ENCODE data around the gene PPP6R2.

Gene PPP6R2

DNA sequence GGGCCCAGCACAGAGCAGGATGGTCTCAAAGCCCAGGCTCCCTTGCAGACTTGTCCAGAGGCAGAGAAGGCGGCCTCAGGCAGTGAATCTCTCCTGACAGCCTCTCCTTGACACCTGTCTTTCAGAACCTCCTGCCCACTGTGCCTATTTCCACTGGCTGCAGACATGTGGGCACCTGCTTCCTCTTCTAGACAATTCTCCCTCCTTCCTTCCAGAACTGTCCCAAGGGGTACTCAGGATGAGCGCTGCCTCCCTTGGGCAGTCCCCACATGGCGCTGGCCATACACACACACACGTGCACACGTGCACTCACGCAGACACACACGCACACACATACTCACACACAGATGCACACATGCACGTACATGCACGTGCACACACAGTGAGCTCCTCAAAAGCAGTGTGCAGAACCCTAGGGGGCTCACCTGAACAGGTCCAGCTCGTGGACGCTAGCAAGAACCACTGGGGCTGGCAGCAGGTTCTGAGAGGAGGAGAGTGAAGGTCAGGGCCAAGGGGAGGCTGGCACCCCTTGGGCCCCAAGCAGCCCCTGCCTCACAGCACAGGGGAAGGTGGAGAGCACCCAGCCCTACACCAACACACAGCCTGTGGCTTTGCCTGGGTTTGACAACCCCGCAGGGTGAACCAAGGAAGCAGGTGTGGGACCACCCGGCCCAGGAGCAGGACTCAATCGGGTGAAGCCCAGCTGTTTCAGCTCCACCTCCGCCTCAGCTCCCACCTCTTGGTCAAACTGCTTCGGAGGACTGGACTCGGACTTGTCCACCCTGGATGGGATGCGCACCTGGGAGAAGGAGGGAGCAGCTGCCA is 27.6 kb upstream of the PPP6R2 start:
- no CpG with 5 or more reads among the region's 18 CpGs for WGBS (ENCODE audit: extremely low coverage, insufficient coverage, low lambda C conversion rate)
- DNase-seq, result no peak
- no peak overlapping the region for H3K4me2 ChIP-seq (ENCODE audit: low read length)

GRCh38 chr22:50316114-50317065 is 26.7 kb upstream of the PPP6R2 start:
- Histone ChIP-seq H4K8ac (ENCODE audit: low read depth, low read length) (no peak overlapping the region), H3K36me3 (ENCODE audit: control insufficient read depth, insufficient read depth, low read length) (no peaks in the 10 kb centered on the region), H2BK120ac (ENCODE audit: low read depth, low read length) (no peak overlapping the region), H3K79me2 (ENCODE audit: control insufficient read depth, insufficient read depth, low read length) (no peaks in the 10 kb centered on the region), H3K4me2 (ENCODE audit: low read length) (no peak overlapping the region), H3K23ac (ENCODE audit: low read length) (no peak overlapping the region), H2BK5ac (ENCODE audit: low read length) (no peak overlapping the region), H3K56ac (ENCODE audit: low read length) (no peak overlapping the region), H3K4ac (ENCODE audit: low read depth, low read length) (no peak overlapping the region), H2AK5ac (ENCODE audit: low read length) (no peak overlapping the region), H3K18ac (ENCODE audit: low read length) (no peak overlapping the region), H3K4me1 (ENCODE audit: control insufficient read depth, low read depth, low read length) (no peaks in the 10 kb centered on the region), H3K27me3 (ENCODE audit: insufficient read depth, low read length, poor library complexity) (no peaks in the 10 kb centered on the region), H3K4me3 (ENCODE audit: low read length) (no peak overlapping the region), H3K9ac (ENCODE audit: low read length) (no peak overlapping the region), H3K79me1 (ENCODE audit: low read length) (no peaks in the 10 kb centered on the region), H4K5ac (ENCODE audit: low read length) (no peak overlapping the region), H2BK15ac (replicated peaks; ENCODE audit: low read depth) (no peak overlapping the region), H3K27ac (ENCODE audit: low read depth, low read length) (no peak overlapping the region)
- no peak for DNase-seq
- no CpG with 5 or more reads among the region's 45 CpGs for WGBS (ENCODE audit: extremely low coverage, insufficient coverage, low lambda C conversion rate)

More for the DNA sequence above, 27.6 kb upstream of the PPP6R2 start:
- H3K27me3 ChIP-seq (ENCODE audit: insufficient read depth, low read length, poor library complexity), result no peaks in the 10 kb centered on the region
- no peak overlapping the region for H2BK5ac ChIP-seq (ENCODE audit: low read length)
- H4K8ac ChIP-seq (ENCODE audit: low read depth, low read length), result no peak overlapping the region
- no peak overlapping the region for H3K23ac ChIP-seq (ENCODE audit: low read length)
- H3K9ac ChIP-seq (ENCODE audit: low read length), result no peak overlapping the region
- H2AK5ac ChIP-seq (ENCODE audit: low read length), result no peak overlapping the region
- no peaks in the 10 kb centered on the region for H3K4me1 ChIP-seq (ENCODE audit: control insufficient read depth, low read depth, low read length)
- no peak overlapping the region for H2BK120ac ChIP-seq (ENCODE audit: low read depth, low read length)
- H3K79me1 ChIP-seq (ENCODE audit: low read length), result no peaks in the 10 kb centered on the region
- H3K56ac ChIP-seq (ENCODE audit: low read length), result no peak overlapping the region
- no peak overlapping the region for H4K5ac ChIP-seq (ENCODE audit: low read length)
- H3K27ac ChIP-seq (ENCODE audit: low read depth, low read length), result no peak overlapping the region
- H3K4me3 ChIP-seq (ENCODE audit: low read length), result no peak overlapping the region
- H2BK15ac ChIP-seq (replicated peaks; ENCODE audit: low read depth), result no peak overlapping the region
- no peaks in the 10 kb centered on the region for H3K79me2 ChIP-seq (ENCODE audit: control insufficient read depth, insufficient read depth, low read length)
- H3K36me3 ChIP-seq (ENCODE audit: control insufficient read depth, insufficient read depth, low read length), result no peaks in the 10 kb centered on the region
- no peak overlapping the region for H3K18ac ChIP-seq (ENCODE audit: low read length)
- H3K4ac ChIP-seq (ENCODE audit: low read depth, low read length), result no peak overlapping the region

GRCh38 chr22:50317178-50317577 is 25.9 kb upstream of the PPP6R2 start:
- H3K9ac ChIP-seq (ENCODE audit: low read length), result no peak overlapping the region
- no peaks in the 10 kb centered on the region for H3K4me1 ChIP-seq (ENCODE audit: control insufficient read depth, low read depth, low read length)
- no peaks in the 10 kb centered on the region for H3K79me2 ChIP-seq (ENCODE audit: control insufficient read depth, insufficient read depth, low read length)
- WGBS (ENCODE audit: extremely low coverage, insufficient coverage, low lambda C conversion rate), result no CpG with 5 or more reads among the region's 9 CpGs
- H3K27ac ChIP-seq (ENCODE audit: low read depth, low read length), result no peak overlapping the region
- H3K4ac ChIP-seq (ENCODE audit: low read depth, low read length), result no peak overlapping the region
- H2BK120ac ChIP-seq (ENCODE audit: low read depth, low read length), result no peak overlapping the region
- no peak overlapping the region for H3K18ac ChIP-seq (ENCODE audit: low read length)
- H3K36me3 ChIP-seq (ENCODE audit: control insufficient read depth, insufficient read depth, low read length), result no peaks in the 10 kb centered on the region
- no peak overlapping the region for H2BK15ac ChIP-seq (replicated peaks; ENCODE audit: low read depth)
- no peak overlapping the region for H3K56ac ChIP-seq (ENCODE audit: low read length)
- H3K4me3 ChIP-seq (ENCODE audit: low read length), result no peak overlapping the region
- no peaks in the 10 kb centered on the region for H3K27me3 ChIP-seq (ENCODE audit: insufficient read depth, low read length, poor library complexity)
- no peak overlapping the region for H2BK5ac ChIP-seq (ENCODE audit: low read length)
- H2AK5ac ChIP-seq (ENCODE audit: low read length), result no peak overlapping the region
- no peak for DNase-seq
- no peak overlapping the region for H3K23ac ChIP-seq (ENCODE audit: low read length)
- H3K4me2 ChIP-seq (ENCODE audit: low read length), result no peak overlapping the region
- H4K8ac ChIP-seq (ENCODE audit: low read depth, low read length), result no peak overlapping the region
- no peaks in the 10 kb centered on the region for H3K79me1 ChIP-seq (ENCODE audit: low read length)
- no peak overlapping the region for H4K5ac ChIP-seq (ENCODE audit: low read length)

DNA sequence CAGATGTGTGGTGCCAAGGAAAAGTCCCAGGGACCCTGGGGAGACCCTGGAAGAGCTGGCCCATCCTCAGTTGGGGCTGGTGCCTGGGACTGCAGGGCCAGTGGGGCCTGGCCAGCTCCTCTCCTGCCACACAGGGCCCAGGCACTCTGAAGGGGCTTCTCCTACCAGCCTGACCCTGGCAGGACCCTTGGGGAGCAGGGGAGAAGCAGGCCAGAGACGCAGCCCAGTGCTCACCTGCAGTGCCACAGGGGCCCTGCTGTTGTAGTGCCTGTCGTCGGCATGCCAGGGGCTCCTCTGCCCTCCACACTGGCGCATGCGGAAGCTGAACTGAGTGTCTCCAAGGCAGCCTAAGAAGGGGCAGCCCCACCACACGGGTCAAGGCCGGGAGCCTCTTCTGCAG is 25.5 kb upstream of the PPP6R2 start:
- H3K79me1 ChIP-seq (ENCODE audit: low read length), result no peaks in the 10 kb centered on the region
- no peak overlapping the region for H3K4ac ChIP-seq (ENCODE audit: low read depth, low read length)
- H2BK5ac ChIP-seq (ENCODE audit: low read length), result no peak overlapping the region
- H2BK120ac ChIP-seq (ENCODE audit: low read depth, low read length), result no peak overlapping the region
- H2AK5ac ChIP-seq (ENCODE audit: low read length), result no peak overlapping the region
- no peak overlapping the region for H2BK15ac ChIP-seq (replicated peaks; ENCODE audit: low read depth)
- H3K27me3 ChIP-seq (ENCODE audit: insufficient read depth, low read length, poor library complexity), result no peaks in the 10 kb centered on the region
- H3K4me3 ChIP-seq (ENCODE audit: low read length), result no peak overlapping the region
- no CpG with 5 or more reads among the region's 7 CpGs for WGBS (ENCODE audit: extremely low coverage, insufficient coverage, low lambda C conversion rate)
- H4K8ac ChIP-seq (ENCODE audit: low read depth, low read length), result no peak overlapping the region
- H4K5ac ChIP-seq (ENCODE audit: low read length), result no peak overlapping the region
- no peaks in the 10 kb centered on the region for H3K79me2 ChIP-seq (ENCODE audit: control insufficient read depth, insufficient read depth, low read length)
- no peaks in the 10 kb centered on the region for H3K36me3 ChIP-seq (ENCODE audit: control insufficient read depth, insufficient read depth, low read length)
- no peak overlapping the region for H3K23ac ChIP-seq (ENCODE audit: low read length)
- DNase-seq, result no peak
- no peak overlapping the region for H3K18ac ChIP-seq (ENCODE audit: low read length)
- no peak overlapping the region for H3K9ac ChIP-seq (ENCODE audit: low read length)
- no peak overlapping the region for H3K4me2 ChIP-seq (ENCODE audit: low read length)
- H3K56ac ChIP-seq (ENCODE audit: low read length), result no peak overlapping the region
- H3K27ac ChIP-seq (ENCODE audit: low read depth, low read length), result no peak overlapping the region
- H3K4me1 ChIP-seq (ENCODE audit: control insufficient read depth, low read depth, low read length), result no peaks in the 10 kb centered on the region

GRCh38 chr22:50318356-50318697 is 24.8 kb upstream of the PPP6R2 start:
- no peaks in the 10 kb centered on the region for H3K79me1 ChIP-seq (ENCODE audit: low read length)
- no peak overlapping the region for H4K5ac ChIP-seq (ENCODE audit: low read length)
- no peaks in the 10 kb centered on the region for H3K36me3 ChIP-seq (ENCODE audit: control insufficient read depth, insufficient read depth, low read length)

More at GRCh38 chr22:50318356-50318697, 24.8 kb upstream of the PPP6R2 start:
- Histone ChIP-seq H4K8ac (ENCODE audit: low read depth, low read length) (no peak overlapping the region), H2BK120ac (ENCODE audit: low read depth, low read length) (no peak overlapping the region), H3K4me2 (ENCODE audit: low read length) (no peak overlapping the region), H2AK5ac (ENCODE audit: low read length) (no peak overlapping the region), H3K4me3 (ENCODE audit: low read length) (no peak overlapping the region), H3K23ac (ENCODE audit: low read length) (no peak overlapping the region), H3K4me1 (ENCODE audit: control insufficient read depth, low read depth, low read length) (no peaks in the 10 kb centered on the region), H3K27ac (ENCODE audit: low read depth, low read length) (no peak overlapping the region), H2BK5ac (ENCODE audit: low read length) (no peak overlapping the region), H3K56ac (ENCODE audit: low read length) (no peak overlapping the region), H2BK15ac (replicated peaks; ENCODE audit: low read depth) (no peak overlapping the region), H3K9ac (ENCODE audit: low read length) (no peak overlapping the region), H3K27me3 (ENCODE audit: insufficient read depth, low read length, poor library complexity) (no peaks in the 10 kb centered on the region), H3K4ac (ENCODE audit: low read depth, low read length) (no peak overlapping the region), H3K79me2 (ENCODE audit: control insufficient read depth, insufficient read depth, low read length) (no peaks in the 10 kb centered on the region), H3K18ac (ENCODE audit: low read length) (no peak overlapping the region)
- no CpG with 5 or more reads among the region's 7 CpGs for WGBS (ENCODE audit: extremely low coverage, insufficient coverage, low lambda C conversion rate)
- DNase-seq, result no peak

All from mesendoderm (in vitro differentiated cells).